Ramos (cell line): ENCODE data around the gene JAM3.

Source experiments
- in situ Hi-C: fragments of 300-500 bp; cut with MboI; formaldehyde crosslinking; loops from one replicate; pipeline ENCODE4 v1.14.3; 2022; ENCODE audit warnings: low sequenced_read_pairs; ENCODE audit not compliant: unreplicated experiment

JAM3 gene

GRCh38 chr11:134038897-134039470 lies 29.9 kb upstream of the JAM3 start:
- in situ Hi-C loops = no loop called here

GRCh38 chr11:134039726-134040385 lies 29.0 kb upstream of the JAM3 start:
- in situ Hi-C loops = no loop called here

- in situ Hi-C loops = no loop called here
These were observed 28.2 kb upstream of the JAM3 start for GRCh38 chr11:134040386-134041302.

- in situ Hi-C loops = no loop called here
These were observed 27.5 kb upstream of the JAM3 start for GRCh38 chr11:134041349-134041748.

- in situ Hi-C loops = no loop called here
These were observed 26.8 kb upstream of the JAM3 start for GRCh38 chr11:134041791-134042696.

GRCh38 chr11:134043821-134044420 lies 25.0 kb upstream of the JAM3 start:
- in situ Hi-C loops = no loop called here

- in situ Hi-C loops = no loop called here
These were observed 24.2 kb upstream of the JAM3 start for GRCh38 chr11:134044514-134045284.

- in situ Hi-C loops = no loop called here
These were observed 22.9 kb upstream of the JAM3 start for GRCh38 chr11:134045799-134046635.

GRCh38 chr11:134046681-134047449 lies 22.0 kb upstream of the JAM3 start:
- in situ Hi-C loops = no loop called here

- in situ Hi-C loops = no loop called here
These were observed 21.3 kb upstream of the JAM3 start for GRCh38 chr11:134047586-134047999.

- in situ Hi-C loops = no loop called here
These were observed 20.8 kb upstream of the JAM3 start for GRCh38 chr11:134048028-134048427.

GRCh38 chr11:134049303-134049702 lies 19.6 kb upstream of the JAM3 start:
- in situ Hi-C loops = no loop called here

GRCh38 chr11:134050541-134051383 lies 18.1 kb upstream of the JAM3 start:
- in situ Hi-C loops = no loop called here

- in situ Hi-C loops = no loop called here
These were observed 16.4 kb upstream of the JAM3 start for GRCh38 chr11:134052395-134052987.

- in situ Hi-C loops = no loop called here
These were observed 15.6 kb upstream of the JAM3 start for GRCh38 chr11:134052988-134053945.
